NCI-H226 (cell line): Measurements from ENCODE around the gene STARD8.
"Not testable (repeated sequence)": the region's sequence is repeated elsewhere in the genome, so short reads cannot be mapped to it uniquely, and the experiment has no call there.

Experiments used
- DNase-seq: peaks from one replicate; pipeline ENCODE4 v3.0.0-alpha.2; 2015

The STARD8 gene

GRCh38 chrX:68647156-68647957 lies at the start of gene STARD8:
Gene STARD8 (plus strand): TSS chrX:68647666. CDS start chrX:68647883, 217 bp downstream.
- DNase-seq, result no peak

- DNase-seq, result no peak
Observed at GRCh38 chrX:68598841-68599240, 48.6 kb upstream of the STARD8 start.

GRCh38 chrX:68599256-68600152 lies 48.0 kb upstream of the STARD8 start:
- no peak for DNase-seq

- not testable (repeated sequence) for DNase-seq
Observed at GRCh38 chrX:68604216-68604615, 43.2 kb upstream of the STARD8 start.

GRCh38 chrX:68614733-68615132 lies 32.7 kb upstream of the STARD8 start:
- not testable (repeated sequence) for DNase-seq

GRCh38 chrX:68627986-68628385 lies 19.5 kb upstream of the STARD8 start:
- no peak for DNase-seq

- not testable (repeated sequence) for DNase-seq
Observed at GRCh38 chrX:68629936-68630335, 17.5 kb upstream of the STARD8 start.

- DNase-seq, result no peak
Observed at GRCh38 chrX:68631336-68631735, 16.1 kb upstream of the STARD8 start.

GRCh38 chrX:68632491-68632890 lies 15.0 kb upstream of the STARD8 start:
- DNase-seq, result no peak

GRCh38 chrX:68633981-68634380 lies 13.5 kb upstream of the STARD8 start:
- DNase-seq, result peak; percentile 1

- peak; percentile 39 for DNase-seq
Observed at GRCh38 chrX:68634649-68635227, 12.7 kb upstream of the STARD8 start.

- DNase-seq, result no peak
Observed at GRCh38 chrX:68640661-68641060, 6.8 kb upstream of the STARD8 start.

- no peak for DNase-seq
Observed at GRCh38 chrX:68644861-68645260, 2.6 kb upstream of the STARD8 start.

- no peak for DNase-seq
Observed at GRCh38 chrX:68646421-68646820, 1.0 kb upstream of the STARD8 start.

GRCh38 chrX:68648960-68649359 lies 1.5 kb downstream of the STARD8 start:
- no peak for DNase-seq

- peak; percentile 29 for DNase-seq
Observed at GRCh38 chrX:68650491-68650890, 3.0 kb downstream of the STARD8 start.

- DNase-seq, result no peak
Observed at GRCh38 chrX:68651110-68651509, 3.6 kb downstream of the STARD8 start.

- DNase-seq, result no peak
Observed at GRCh38 chrX:68652326-68653170, 5.1 kb downstream of the STARD8 start.

GRCh38 chrX:68654693-68655092 lies 7.2 kb downstream of the STARD8 start:
- DNase-seq, result no peak

GRCh38 chrX:68656473-68656872 lies 9.0 kb downstream of the STARD8 start:
- not testable (repeated sequence) for DNase-seq

GRCh38 chrX:68658530-68658929 lies 11.1 kb downstream of the STARD8 start:
- no peak for DNase-seq

- DNase-seq, result no peak
Observed at GRCh38 chrX:68659385-68659784, 11.9 kb downstream of the STARD8 start.

- DNase-seq, result no peak
Observed at GRCh38 chrX:68659786-68660185, 12.3 kb downstream of the STARD8 start.
